GM19397 (cell line): ENCODE measurements around the gene NCK2.

Experiments
- ATAC-seq: cut with Tn5 transposase; IDR thresholded peaks from one replicate; pipeline ENCODE4 v1.9.1; 2021; ENCODE audit warnings: mild to moderate bottlenecking, moderate library complexity; ENCODE audit not compliant: unreplicated experiment

The NCK2 gene

GRCh38 chr2:105808423-105809096 is 63.8 kb downstream of the NCK2 start:
- no peak for ATAC-seq

GRCh38 chr2:105809097-105809473 is 64.4 kb downstream of the NCK2 start:
- peak; percentile 38 for ATAC-seq

- ATAC-seq, result no peak
Observed at GRCh38 chr2:105809723-105810122, 65.0 kb downstream of the NCK2 start.

GRCh38 chr2:105812180-105813044 is 67.7 kb downstream of the NCK2 start:
- peak; percentile 80 for ATAC-seq

GRCh38 chr2:105813045-105813315 is 68.3 kb downstream of the NCK2 start:
- no peak for ATAC-seq

GRCh38 chr2:105813405-105813804 is 68.7 kb downstream of the NCK2 start:
- no peak for ATAC-seq

GRCh38 chr2:105814291-105814940 is 69.7 kb downstream of the NCK2 start:
- no peak for ATAC-seq

GRCh38 chr2:105815401-105815800 is 70.7 kb downstream of the NCK2 start:
- ATAC-seq, result no peak

- no peak for ATAC-seq
Observed at GRCh38 chr2:105820151-105820550, 75.4 kb downstream of the NCK2 start.

- no peak for ATAC-seq
Observed at GRCh38 chr2:105820691-105821090, 76.0 kb downstream of the NCK2 start.

- peak; percentile 10 for ATAC-seq
Observed at GRCh38 chr2:105821428-105822125, 76.9 kb downstream of the NCK2 start.

- ATAC-seq, result peak; percentile 93
Observed at GRCh38 chr2:105822186-105822585, 77.5 kb downstream of the NCK2 start.

GRCh38 chr2:105824446-105824845 is 79.7 kb downstream of the NCK2 start:
- ATAC-seq, result no peak

- ATAC-seq, result no peak
Observed at GRCh38 chr2:105827351-105828096, 82.8 kb downstream of the NCK2 start.

- peak; percentile 47 for ATAC-seq
Observed at GRCh38 chr2:105828558-105828957, 83.8 kb downstream of the NCK2 start.

- peak; percentile 73 for ATAC-seq
Observed at GRCh38 chr2:105834931-105835330, 90.2 kb downstream of the NCK2 start.

GRCh38 chr2:105836341-105836740 is 91.6 kb downstream of the NCK2 start:
- ATAC-seq, result no peak

GRCh38 chr2:105836840-105837692 is 92.4 kb downstream of the NCK2 start:
- ATAC-seq, result no peak

GRCh38 chr2:105839793-105840192 is 95.1 kb downstream of the NCK2 start:
- no peak for ATAC-seq

GRCh38 chr2:105840933-105841332 is 96.2 kb downstream of the NCK2 start:
- ATAC-seq, result no peak
